WTC11 (cell line): Measurements from ENCODE around the gene PLEKHA3.

Experiments
- CREM ChIP-seq: sonication (generic); formaldehyde crosslinking; IDR thresholded peaks from 2 replicates; pipeline ENCODE4 v1.8.1; 2022; ENCODE audit warnings: mild to moderate bottlenecking, missing genetic modification reagents, moderate library complexity
- FOXK1 ChIP-seq: sonication (generic); formaldehyde crosslinking; IDR thresholded peaks from 2 replicates; pipeline ENCODE4 v1.8.0; 2022; ENCODE audit warnings: mild to moderate bottlenecking, moderate library complexity, missing genetic modification reagents
- GABPB1 ChIP-seq: sonication (generic); formaldehyde crosslinking; IDR thresholded peaks from 2 replicates; pipeline ENCODE4 v1.8.1; 2023; ENCODE audit warnings: mild to moderate bottlenecking, missing genetic modification reagents
- SMAD3 ChIP-seq: sonication (generic); formaldehyde crosslinking; IDR thresholded peaks from 2 replicates; pipeline ENCODE4 v1.8.0; 2022; ENCODE audit warnings: missing genetic modification reagents, mild to moderate bottlenecking, borderline replicate concordance
- SP1 ChIP-seq: sonication (generic); formaldehyde crosslinking; conservative IDR thresholded peaks from 2 replicates; pipeline ENCODE4 v1.8.1; 2022; ENCODE audit warnings: missing genetic modification reagents
- STAT6 ChIP-seq: sonication (generic); formaldehyde crosslinking; conservative IDR thresholded peaks from 2 replicates; pipeline ENCODE4 v1.8.1; 2023; ENCODE audit warnings: mild to moderate bottlenecking, low read depth, missing genetic modification reagents, moderate library complexity
- ZBTB21 ChIP-seq: sonication (generic); formaldehyde crosslinking; IDR thresholded peaks from 2 replicates; pipeline ENCODE4 v1.8.1; 2023; ENCODE audit warnings: mild to moderate bottlenecking, missing genetic modification reagents, borderline replicate concordance
- ZNF512 ChIP-seq: sonication (generic); formaldehyde crosslinking; IDR thresholded peaks from 2 replicates; pipeline ENCODE4 v1.8.1; 2022; ENCODE audit warnings: missing genetic modification reagents, borderline replicate concordance
- ZNF671 ChIP-seq: fragments of 250-450 bp; sonication (Bioruptor Pico); IDR thresholded peaks from 2 replicates; pipeline ENCODE4 v1.8.0; 2021; ENCODE audit warnings: mild to moderate bottlenecking
- TF ChIP-seq, protein P1 (sequence below): fragments of 200-600 bp; IDR thresholded peaks from 2 replicates; pipeline ENCODE4 v1.8.0; 2022; ENCODE audit warnings: antibody characterized with exemption
- TF ChIP-seq, protein P2 (sequence below): sonication (generic); formaldehyde crosslinking; IDR thresholded peaks from 2 replicates; pipeline ENCODE4 v1.8.1; 2022; ENCODE audit warnings: mild to moderate bottlenecking, moderate library complexity, missing genetic modification reagents
- TF ChIP-seq, protein P3 (sequence below): sonication (generic); formaldehyde crosslinking; IDR thresholded peaks from 2 replicates; pipeline ENCODE4 v1.8.1; 2023; ENCODE audit warnings: mild to moderate bottlenecking, missing genetic modification reagents

DNA sequence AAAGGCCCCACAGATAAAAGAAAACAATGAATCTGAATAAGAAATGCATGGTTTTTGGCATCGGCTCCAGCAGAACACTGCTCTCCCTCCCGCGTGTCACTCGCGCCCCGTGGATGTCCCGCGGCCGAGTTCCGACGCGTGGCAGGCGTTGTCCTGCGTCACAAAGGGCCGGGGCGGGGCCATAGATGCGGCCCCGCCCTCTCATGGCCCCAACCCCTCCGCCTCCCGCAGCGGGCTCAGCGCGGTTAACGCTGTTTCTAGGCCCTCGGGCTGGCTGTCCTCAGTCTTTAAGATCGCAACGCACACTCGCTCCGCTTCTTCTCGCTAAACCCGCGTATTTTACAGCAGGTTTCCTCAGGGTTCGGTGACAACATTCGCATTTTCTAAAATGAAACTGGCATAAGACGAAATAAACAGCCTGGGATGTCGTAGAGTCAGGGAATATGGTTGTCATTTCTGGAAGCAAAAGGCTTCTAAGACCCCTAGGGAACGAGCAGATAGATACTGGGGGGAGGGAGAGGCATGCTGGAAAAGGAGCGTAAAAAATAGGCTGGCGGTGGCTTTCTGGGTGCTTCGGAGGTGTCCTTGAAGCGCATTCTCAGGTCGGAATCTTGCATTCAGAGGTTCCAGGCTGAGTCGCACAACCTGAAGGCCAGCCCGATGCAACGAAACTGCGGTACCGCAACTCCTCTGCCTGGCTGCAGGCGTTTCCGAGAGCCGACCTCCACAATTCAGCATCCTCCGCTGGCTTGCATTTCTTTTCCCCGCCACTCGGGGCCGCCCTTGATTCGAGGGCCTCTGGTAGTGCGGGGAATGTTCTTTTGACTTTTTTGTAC is 1.6 kb upstream of the PLEKHA3 start, which contains the start of gene FKBP7:
- no peak for TF ChIP-seq ZNF671
- TF ChIP-seq ZBTB21 (CRISPR knock-in tag) = no peak
- TF ChIP-seq, protein P1, sequence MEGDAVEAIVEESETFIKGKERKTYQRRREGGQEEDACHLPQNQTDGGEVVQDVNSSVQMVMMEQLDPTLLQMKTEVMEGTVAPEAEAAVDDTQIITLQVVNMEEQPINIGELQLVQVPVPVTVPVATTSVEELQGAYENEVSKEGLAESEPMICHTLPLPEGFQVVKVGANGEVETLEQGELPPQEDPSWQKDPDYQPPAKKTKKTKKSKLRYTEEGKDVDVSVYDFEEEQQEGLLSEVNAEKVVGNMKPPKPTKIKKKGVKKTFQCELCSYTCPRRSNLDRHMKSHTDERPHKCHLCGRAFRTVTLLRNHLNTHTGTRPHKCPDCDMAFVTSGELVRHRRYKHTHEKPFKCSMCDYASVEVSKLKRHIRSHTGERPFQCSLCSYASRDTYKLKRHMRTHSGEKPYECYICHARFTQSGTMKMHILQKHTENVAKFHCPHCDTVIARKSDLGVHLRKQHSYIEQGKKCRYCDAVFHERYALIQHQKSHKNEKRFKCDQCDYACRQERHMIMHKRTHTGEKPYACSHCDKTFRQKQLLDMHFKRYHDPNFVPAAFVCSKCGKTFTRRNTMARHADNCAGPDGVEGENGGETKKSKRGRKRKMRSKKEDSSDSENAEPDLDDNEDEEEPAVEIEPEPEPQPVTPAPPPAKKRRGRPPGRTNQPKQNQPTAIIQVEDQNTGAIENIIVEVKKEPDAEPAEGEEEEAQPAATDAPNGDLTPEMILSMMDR = no peak
- peak; percentile 56 for TF ChIP-seq SP1
- TF ChIP-seq STAT6 (CRISPR knock-in tag) = no peak
- TF ChIP-seq ZNF512 (CRISPR knock-in tag) = no peak
- TF ChIP-seq, protein P2, sequence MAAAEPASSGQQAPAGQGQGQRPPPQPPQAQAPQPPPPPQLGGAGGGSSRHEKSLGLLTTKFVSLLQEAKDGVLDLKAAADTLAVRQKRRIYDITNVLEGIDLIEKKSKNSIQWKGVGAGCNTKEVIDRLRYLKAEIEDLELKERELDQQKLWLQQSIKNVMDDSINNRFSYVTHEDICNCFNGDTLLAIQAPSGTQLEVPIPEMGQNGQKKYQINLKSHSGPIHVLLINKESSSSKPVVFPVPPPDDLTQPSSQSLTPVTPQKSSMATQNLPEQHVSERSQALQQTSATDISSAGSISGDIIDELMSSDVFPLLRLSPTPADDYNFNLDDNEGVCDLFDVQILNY = no peak
- TF ChIP-seq FOXK1 (CRISPR knock-in tag) = no peak; the same call in 1 of the 2 replicates
- TF ChIP-seq GABPB1 (CRISPR knock-in tag) = peak; percentile 39; the same call in 1 of the 2 replicates
- TF ChIP-seq CREM (CRISPR knock-in tag) = peak; percentile 29; the same call in 1 of the 2 replicates
- TF ChIP-seq SMAD3 = 0 out of 2 replicates have a peak, but pooled peaks have one; percentile 32
- TF ChIP-seq, protein P3, sequence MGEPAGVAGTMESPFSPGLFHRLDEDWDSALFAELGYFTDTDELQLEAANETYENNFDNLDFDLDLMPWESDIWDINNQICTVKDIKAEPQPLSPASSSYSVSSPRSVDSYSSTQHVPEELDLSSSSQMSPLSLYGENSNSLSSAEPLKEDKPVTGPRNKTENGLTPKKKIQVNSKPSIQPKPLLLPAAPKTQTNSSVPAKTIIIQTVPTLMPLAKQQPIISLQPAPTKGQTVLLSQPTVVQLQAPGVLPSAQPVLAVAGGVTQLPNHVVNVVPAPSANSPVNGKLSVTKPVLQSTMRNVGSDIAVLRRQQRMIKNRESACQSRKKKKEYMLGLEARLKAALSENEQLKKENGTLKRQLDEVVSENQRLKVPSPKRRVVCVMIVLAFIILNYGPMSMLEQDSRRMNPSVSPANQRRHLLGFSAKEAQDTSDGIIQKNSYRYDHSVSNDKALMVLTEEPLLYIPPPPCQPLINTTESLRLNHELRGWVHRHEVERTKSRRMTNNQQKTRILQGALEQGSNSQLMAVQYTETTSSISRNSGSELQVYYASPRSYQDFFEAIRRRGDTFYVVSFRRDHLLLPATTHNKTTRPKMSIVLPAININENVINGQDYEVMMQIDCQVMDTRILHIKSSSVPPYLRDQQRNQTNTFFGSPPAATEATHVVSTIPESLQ = no peak
